CD4-positive, alpha-beta T cell treated with Interleukin-6 at 100 ng/mL for 8 hours (primary cell): ENCODE measurements around the gene TNFSF11.
"Not testable (repeated sequence)": the region's sequence is repeated elsewhere in the genome, so short reads cannot be mapped to it uniquely, and the experiment has no call there.

Experiments used
- DNase-seq: peaks from one replicate; pipeline ENCODE4 v3.0.0-alpha.2; 2020; ENCODE audit warnings: mixed read lengths, low spot score

The TNFSF11 gene

GRCh38 chr13:42574011-42574410 is at the start of gene TNFSF11:
Gene TNFSF11, plus strand, starts transcription at chr13:42574152. Its CDS starts 152 bp downstream, at chr13:42574304.
- no peak for DNase-seq

GRCh38 chr13:42524487-42525034 is 49.4 kb upstream of the TNFSF11 start:
- no peak for DNase-seq

GRCh38 chr13:42525035-42525504 is 48.9 kb upstream of the TNFSF11 start:
- DNase-seq, result no peak

GRCh38 chr13:42526276-42526675 is 47.7 kb upstream of the TNFSF11 start:
- no peak for DNase-seq

- DNase-seq, result no peak
Observed at GRCh38 chr13:42526804-42527203, 47.1 kb upstream of the TNFSF11 start.

GRCh38 chr13:42532561-42533335 is 41.2 kb upstream of the TNFSF11 start:
- no peak for DNase-seq

- DNase-seq, result no peak
Observed at GRCh38 chr13:42533336-42533591, 40.7 kb upstream of the TNFSF11 start.

GRCh38 chr13:42534785-42535184 is 39.2 kb upstream of the TNFSF11 start:
- DNase-seq, result no peak

GRCh38 chr13:42538996-42539395 is 35.0 kb upstream of the TNFSF11 start:
- no peak for DNase-seq

GRCh38 chr13:42539670-42540069 is 34.3 kb upstream of the TNFSF11 start:
- no peak for DNase-seq

GRCh38 chr13:42543215-42543797 is 30.6 kb upstream of the TNFSF11 start:
- no peak for DNase-seq

GRCh38 chr13:42544246-42544926 is 29.6 kb upstream of the TNFSF11 start:
- DNase-seq, result no peak

GRCh38 chr13:42545842-42546241 is 28.1 kb upstream of the TNFSF11 start:
- no peak for DNase-seq

GRCh38 chr13:42547612-42548011 is 26.3 kb upstream of the TNFSF11 start:
- no peak for DNase-seq

- no peak for DNase-seq
Observed at GRCh38 chr13:42548731-42549551, 25.0 kb upstream of the TNFSF11 start.

- no peak for DNase-seq
Observed at GRCh38 chr13:42549552-42549936, 24.4 kb upstream of the TNFSF11 start.

GRCh38 chr13:42551611-42552010 is 22.3 kb upstream of the TNFSF11 start:
- DNase-seq, result no peak

GRCh38 chr13:42553098-42554046 is 20.6 kb upstream of the TNFSF11 start:
- DNase-seq, result no peak

GRCh38 chr13:42559057-42559456 is 14.9 kb upstream of the TNFSF11 start:
- no peak for DNase-seq

GRCh38 chr13:42559573-42560218 is 14.3 kb upstream of the TNFSF11 start:
- DNase-seq, result not testable (repeated sequence)
